GM10266 (cell line): ENCODE results near the gene PHF24.
"Not testable (repeated sequence)": the region's sequence is repeated elsewhere in the genome, so short reads cannot be mapped to it uniquely, and the experiment has no call there.

ENCODE experiments used
- DNase-seq: peaks from one replicate; pipeline ENCODE4 v3.0.0; 2012; ENCODE audit errors: extremely low spot score
- CTCF ChIP-seq: IDR thresholded peaks from 2 replicates; pipeline ENCODE4 v1.5.1; 2012; ENCODE audit warnings: mild to moderate bottlenecking, low read depth; ENCODE audit not compliant: control insufficient read depth, insufficient read depth; ENCODE audit errors: missing control alignments

Gene PHF24

GRCh38 chr9:34957492-34958410 lies at the start of gene PHF24:
Gene PHF24 (plus strand): TSS chr9:34958285. CDS start chr9:34971299, 13,014 bp downstream.
- DNase-seq = peak; percentile 34
- peak; percentile 26 for TF ChIP-seq CTCF

GRCh38 chr9:34927061-34927460 lies 31.0 kb upstream of the PHF24 start:
- DNase-seq = no peak
- no peak for TF ChIP-seq CTCF

GRCh38 chr9:34928921-34929320 lies 29.2 kb upstream of the PHF24 start:
- no peak for TF ChIP-seq CTCF
- no peak for DNase-seq

- TF ChIP-seq CTCF = peak; percentile 53
- peak; percentile 44 for DNase-seq
These were observed 28.5 kb upstream of the PHF24 start for GRCh38 chr9:34929506-34930102.

GRCh38 chr9:34939989-34940388 lies 18.1 kb upstream of the PHF24 start:
- DNase-seq = not testable (repeated sequence)

GRCh38 chr9:34948451-34948850 lies 9.6 kb upstream of the PHF24 start:
- TF ChIP-seq CTCF = no peak
- no peak for DNase-seq

GRCh38 chr9:34954225-34954624 lies 3.9 kb upstream of the PHF24 start:
- no peak for TF ChIP-seq CTCF
- no peak for DNase-seq

- DNase-seq = not testable (repeated sequence)
These were observed 2.0 kb upstream of the PHF24 start for GRCh38 chr9:34956066-34956465.
